Measurements from ENCODE around the gene APBA3. TPM values are rescaled to one million over a fixed set of nuclear protein-coding genes. Genes with fewer than 3 reads are reported as not detected.

APBA3 gene
- total and polyA plus RNA-seq, 2 donors from 2014 or later = 17.1 to 27.5 TPM

GRCh38 chr19:3769494-3769893 is 8.0 kb upstream of the APBA3 start:
- Histone ChIP-seq H3K4me1 (ENCODE audit: control insufficient read depth in 2 of 3, insufficient read depth in 2 of 3, low read depth in 1 of 3, low read length in 3 of 3) (no peaks in the 10 kb centered on the region), H3K9me3 (ENCODE audit: control insufficient read depth in 2 of 3, insufficient read depth in 1 of 3, low read length in 3 of 3) (no peaks in the 10 kb centered on the region), H3K27me3 (ENCODE audit: control insufficient read depth, insufficient read depth, low read length) (no peaks in the 10 kb centered on the region), H3K4me3 (ENCODE audit: low read length in 3 of 3) (no peak overlapping the region), H3K27ac (ENCODE audit: low read depth in 2 of 2, low read length in 2 of 2) (no peak overlapping the region), H3K36me3 (ENCODE audit: control insufficient read depth in 2 of 3, insufficient read depth in 3 of 3, low read length in 3 of 3) (peaks cover 0 to 9% (median 2%) of the 10 kb centered on the region in 3 donors), H3K9ac (ENCODE audit: low read length in 3 of 3) (no peak overlapping the region)
- TF ChIP-seq CTCF (IDR thresholded peaks at IDR 0.05; ENCODE audit: borderline replicate concordance, extremely low read depth, insufficient read depth) = no peak
- no peak for FAIRE-seq
- peak in 1 of 5 donors; percentile 71 for DNase-seq
- intact Hi-C loops (cut with DNase I) = no loop called here

GRCh38 chr19:3768748-3769099 is 7.2 kb upstream of the APBA3 start:
- TF ChIP-seq CTCF (IDR thresholded peaks at IDR 0.05; ENCODE audit: borderline replicate concordance, extremely low read depth, insufficient read depth) = no peak
- H3K4me1 ChIP-seq (ENCODE audit: control insufficient read depth in 2 of 3, insufficient read depth in 2 of 3, low read depth in 1 of 3, low read length in 3 of 3) = no peaks in the 10 kb centered on the region
- FAIRE-seq (no peak), DNase-seq (peak in 1 of 5 donors; percentile 66)
- H3K9me3 ChIP-seq (ENCODE audit: control insufficient read depth in 2 of 3, insufficient read depth in 1 of 3, low read length in 3 of 3) = no peaks in the 10 kb centered on the region
- H3K27ac ChIP-seq (ENCODE audit: low read depth in 2 of 2, low read length in 2 of 2) = no peak overlapping the region
- H3K36me3 ChIP-seq (ENCODE audit: control insufficient read depth in 2 of 3, insufficient read depth in 3 of 3, low read length in 3 of 3) = peaks cover 0 to 9% (median 2%) of the 10 kb centered on the region in 3 donors
- no peak overlapping the region for H3K9ac ChIP-seq (ENCODE audit: low read length in 3 of 3)
- no peaks in the 10 kb centered on the region for H3K27me3 ChIP-seq (ENCODE audit: control insufficient read depth, insufficient read depth, low read length)
- no peak overlapping the region for H3K4me3 ChIP-seq (ENCODE audit: low read length in 3 of 3)
- intact Hi-C loops (cut with DNase I) = no loop called here

- Histone ChIP-seq H3K9ac (ENCODE audit: low read length in 3 of 3) (no peak overlapping the region), H3K36me3 (ENCODE audit: control insufficient read depth in 2 of 3, insufficient read depth in 3 of 3, low read length in 3 of 3) (peaks cover 0 to 9% (median 2%) of the 10 kb centered on the region in 3 donors), H3K4me3 (ENCODE audit: low read length in 3 of 3) (no peak overlapping the region), H3K27me3 (ENCODE audit: control insufficient read depth, insufficient read depth, low read length) (no peaks in the 10 kb centered on the region), H3K27ac (ENCODE audit: low read depth in 2 of 2, low read length in 2 of 2) (no peak overlapping the region), H3K9me3 (ENCODE audit: control insufficient read depth in 2 of 3, insufficient read depth in 1 of 3, low read length in 3 of 3) (no peaks in the 10 kb centered on the region), H3K4me1 (ENCODE audit: control insufficient read depth in 2 of 3, insufficient read depth in 2 of 3, low read depth in 1 of 3, low read length in 3 of 3) (peaks cover 0 to 2% (median 0%) of the 10 kb centered on the region in 3 donors)
- DNase-seq = peak in 1 of 5 donors; percentile 66
- no peak for FAIRE-seq
- intact Hi-C loops (cut with DNase I) = no loop called here
- no peak for TF ChIP-seq CTCF (IDR thresholded peaks at IDR 0.05; ENCODE audit: borderline replicate concordance, extremely low read depth, insufficient read depth)
These were observed 6.7 kb upstream of the APBA3 start for GRCh38 chr19:3768015-3768747.
